ENCODE data around the gene PRG2. TPM values are rescaled to one million over a fixed set of nuclear protein-coding genes. Genes with fewer than 3 reads are reported as not detected.

PRG2 gene, protein sequence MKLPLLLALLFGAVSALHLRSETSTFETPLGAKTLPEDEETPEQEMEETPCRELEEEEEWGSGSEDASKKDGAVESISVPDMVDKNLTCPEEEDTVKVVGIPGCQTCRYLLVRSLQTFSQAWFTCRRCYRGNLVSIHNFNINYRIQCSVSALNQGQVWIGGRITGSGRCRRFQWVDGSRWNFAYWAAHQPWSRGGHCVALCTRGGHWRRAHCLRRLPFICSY
- total RNA-seq, result 5.4 TPM

- no peak for DNase-seq (ENCODE audit: low read depth in 2 of 3, low spot score in 2 of 3)
Measured at GRCh38 chr11:57390535-57390934, at the start of gene PRG2. PRG2 (minus strand) TSS chr11:57390650; CDS start chr11:57389944, 706 bp downstream.

DNA sequence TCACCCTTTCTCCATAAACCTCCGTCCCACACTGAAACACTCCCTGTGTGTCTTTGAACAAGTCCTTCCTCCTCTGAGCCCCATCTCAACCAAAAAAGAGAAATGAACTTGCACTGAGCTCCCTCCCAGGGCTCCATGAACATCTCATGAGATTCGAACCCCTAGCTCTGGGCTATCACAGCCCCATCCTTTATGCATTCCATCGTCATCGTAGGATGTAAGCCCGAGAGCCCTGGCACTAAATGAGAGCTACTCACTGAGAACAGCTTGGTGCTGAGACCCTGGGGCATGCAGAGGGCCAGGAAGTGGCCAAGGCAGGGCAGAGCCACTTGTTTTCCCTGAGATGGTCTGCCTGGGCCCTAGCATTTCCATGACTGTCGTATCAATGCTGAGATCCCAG lies 49.3 kb upstream of the PRG2 start:
- no peak for DNase-seq (ENCODE audit: low read depth in 2 of 3, low spot score in 2 of 3)

DNA sequence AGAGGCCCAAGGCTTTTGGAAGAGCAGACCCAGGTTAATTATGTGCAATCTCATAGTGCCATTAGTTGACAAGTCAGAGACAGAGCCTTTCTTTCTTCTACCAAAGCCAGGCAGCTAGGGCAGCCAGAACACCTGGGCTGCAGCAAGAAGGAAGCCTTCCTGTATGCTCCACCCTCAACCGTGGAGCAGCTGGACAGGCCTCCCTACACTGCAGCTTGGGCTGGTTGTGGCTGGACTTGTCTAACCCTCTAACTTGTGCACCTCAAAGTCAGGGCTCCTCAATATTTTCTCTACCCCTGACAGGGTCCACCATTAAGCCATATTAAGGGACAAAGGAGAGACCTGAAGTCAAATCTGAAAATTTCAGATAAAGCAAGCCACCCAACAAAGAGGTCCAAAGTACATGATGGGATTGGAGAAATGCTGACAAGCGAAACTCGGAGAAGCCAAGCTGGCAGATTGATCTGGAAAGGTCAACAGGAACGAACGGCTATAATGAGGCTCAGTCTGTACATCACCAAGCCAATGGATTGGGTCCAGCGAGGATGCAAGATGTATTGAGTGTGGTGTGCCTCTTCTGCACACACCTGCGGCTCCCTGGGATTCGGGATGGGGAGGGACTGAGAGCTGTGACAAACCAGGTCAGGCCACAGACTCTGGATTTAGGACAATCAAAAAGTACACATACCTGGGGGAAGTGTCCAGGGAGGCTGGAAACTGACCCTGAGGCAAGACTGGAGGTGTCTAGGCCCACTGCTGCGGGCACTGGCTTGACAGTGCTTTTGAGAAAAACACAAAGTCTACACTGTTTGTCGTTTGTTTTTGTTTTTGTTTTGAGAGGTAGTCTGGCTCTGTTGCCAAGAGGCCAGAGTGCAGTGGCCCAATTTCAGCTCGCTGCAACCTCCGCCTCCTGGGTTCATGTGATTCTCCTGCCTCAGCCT lies 48.2 kb upstream of the PRG2 start:
- DNase-seq (ENCODE audit: low read depth in 2 of 3, low spot score in 2 of 3), result no peak

DNA sequence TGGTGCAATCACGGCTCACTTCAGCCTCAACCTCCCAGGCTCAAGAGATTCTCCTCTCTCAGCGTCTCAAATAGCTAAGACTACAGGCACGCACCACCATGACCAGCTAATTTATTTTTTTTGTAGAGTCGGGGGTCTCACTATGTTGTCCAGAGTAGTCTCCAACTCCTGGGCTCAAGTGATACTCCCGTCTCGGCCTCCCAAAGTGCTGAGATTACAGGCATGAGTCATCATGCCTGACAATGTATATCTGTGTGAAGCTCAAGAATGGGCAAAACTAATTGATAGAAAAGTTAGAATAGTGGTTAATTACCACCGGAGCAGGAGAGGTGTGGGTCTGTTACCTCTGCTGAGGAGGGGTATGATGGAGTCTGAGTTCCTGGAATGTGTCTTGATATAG lies 45.6 kb upstream of the PRG2 start:
- no peak for DNase-seq (ENCODE audit: low read depth in 2 of 3, low spot score in 2 of 3)

GRCh38 chr11:57434640-57435546 lies 44.4 kb upstream of the PRG2 start:
- DNase-seq (ENCODE audit: low read depth in 2 of 3, low spot score in 2 of 3), result no peak

DNA sequence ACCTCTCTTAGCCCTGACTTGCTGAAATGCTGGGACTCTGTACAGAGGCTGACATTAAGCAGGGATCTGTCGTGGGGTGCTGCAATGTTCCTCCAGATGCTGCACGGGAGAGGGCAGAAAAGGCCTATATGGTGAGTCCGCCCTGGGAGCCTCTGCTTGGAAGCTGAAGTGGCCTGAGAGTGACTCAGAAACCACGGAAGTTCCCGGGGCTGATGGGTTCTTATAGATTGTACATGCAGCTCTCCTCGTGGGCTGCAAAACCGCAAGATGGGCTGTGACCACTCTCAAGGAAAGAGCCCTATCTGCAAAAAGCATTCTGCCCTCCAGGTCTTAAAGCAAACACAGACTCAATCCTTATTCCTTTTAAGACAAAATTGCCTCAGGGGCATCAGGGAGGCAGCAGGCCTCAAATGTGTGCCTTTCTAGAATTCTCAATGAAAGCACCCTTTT lies 42.3 kb upstream of the PRG2 start:
- DNase-seq (ENCODE audit: low read depth in 2 of 3, low spot score in 2 of 3), result peak in 2 of 3 donors; percentile 90 to 96

DNA sequence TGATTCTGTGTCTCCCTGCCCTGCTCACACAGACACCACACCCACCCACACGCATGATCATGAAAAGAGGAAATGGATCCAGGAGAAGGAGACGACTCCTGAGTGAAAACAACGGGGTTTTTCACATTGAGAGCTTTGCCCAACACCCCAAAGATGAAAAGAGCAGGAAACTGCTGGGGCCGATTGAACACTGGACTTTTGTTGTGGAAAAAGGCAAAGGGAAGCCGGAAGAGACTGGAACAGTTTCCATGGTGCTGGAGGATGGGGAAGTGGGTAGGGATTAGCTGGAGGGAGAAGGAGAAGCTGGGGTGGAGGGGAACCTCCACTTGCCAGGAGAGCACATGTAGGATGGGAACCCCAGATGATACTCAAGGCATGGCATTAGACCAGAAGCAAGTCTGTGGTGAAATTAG lies 41.7 kb upstream of the PRG2 start:
- no peak for DNase-seq (ENCODE audit: low read depth in 2 of 3, low spot score in 2 of 3)

GRCh38 chr11:57430952-57431351 lies 40.5 kb upstream of the PRG2 start:
- no peak for DNase-seq (ENCODE audit: low read depth in 2 of 3, low spot score in 2 of 3)

DNA sequence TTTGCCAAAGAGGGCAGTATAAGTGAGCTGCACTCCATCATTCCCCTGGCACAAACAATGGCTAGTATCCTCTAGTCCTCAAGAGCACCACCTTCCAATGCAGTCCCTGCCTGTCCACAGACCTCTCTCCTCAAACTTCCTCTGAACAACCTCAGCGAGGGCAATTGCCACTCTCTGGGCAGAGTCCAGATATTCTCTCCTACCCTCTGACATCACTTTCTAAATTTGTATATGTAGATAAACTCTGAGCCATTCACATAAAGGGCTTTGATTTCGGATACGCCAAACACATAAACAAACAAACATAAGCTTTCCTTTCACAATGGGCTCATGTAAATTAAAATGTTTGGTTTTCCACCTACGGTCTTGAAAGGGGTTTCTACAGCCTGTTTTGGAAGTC lies 39.5 kb upstream of the PRG2 start:
- no peak for DNase-seq (ENCODE audit: low read depth in 2 of 3, low spot score in 2 of 3)

DNA sequence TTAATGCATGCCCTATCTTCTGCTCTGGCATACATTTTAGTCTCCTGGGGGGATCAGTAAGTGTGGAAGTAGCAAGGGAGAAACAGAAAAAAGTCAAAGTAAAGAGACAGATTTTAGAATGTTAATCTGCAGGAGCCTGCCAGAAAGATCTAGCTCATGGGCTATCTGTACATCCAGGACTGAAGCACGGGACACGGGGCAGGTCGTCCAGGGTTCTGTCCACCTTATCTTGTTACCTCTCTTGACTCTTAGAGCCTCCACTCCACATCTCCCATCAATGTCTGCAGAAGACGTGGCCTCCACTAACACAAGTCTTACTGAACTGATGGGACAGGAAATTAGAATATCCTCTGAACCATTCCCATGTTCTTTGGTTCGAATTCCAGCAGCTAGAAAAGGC lies 38.2 kb upstream of the PRG2 start:
- DNase-seq (ENCODE audit: low read depth in 2 of 3, low spot score in 2 of 3), result no peak

DNA sequence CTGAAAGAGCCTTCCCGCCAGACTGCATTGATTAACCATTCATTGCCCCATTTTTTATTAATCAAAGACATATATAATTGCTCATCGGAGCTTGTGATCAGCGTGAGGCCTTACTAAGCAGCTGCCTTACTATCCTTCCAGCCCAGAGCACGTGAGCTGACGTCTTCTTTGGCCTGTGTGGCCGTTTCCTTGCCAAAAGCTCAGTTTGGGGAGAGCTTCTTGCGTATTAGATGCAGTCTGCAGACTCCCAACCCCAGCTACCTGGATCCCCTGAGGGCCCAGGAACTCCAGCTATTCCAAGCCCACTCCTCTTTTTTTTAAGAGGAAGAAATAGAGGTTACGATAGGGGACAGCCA lies 37.3 kb upstream of the PRG2 start:
- DNase-seq (ENCODE audit: low read depth in 2 of 3, low spot score in 2 of 3), result no peak

DNA sequence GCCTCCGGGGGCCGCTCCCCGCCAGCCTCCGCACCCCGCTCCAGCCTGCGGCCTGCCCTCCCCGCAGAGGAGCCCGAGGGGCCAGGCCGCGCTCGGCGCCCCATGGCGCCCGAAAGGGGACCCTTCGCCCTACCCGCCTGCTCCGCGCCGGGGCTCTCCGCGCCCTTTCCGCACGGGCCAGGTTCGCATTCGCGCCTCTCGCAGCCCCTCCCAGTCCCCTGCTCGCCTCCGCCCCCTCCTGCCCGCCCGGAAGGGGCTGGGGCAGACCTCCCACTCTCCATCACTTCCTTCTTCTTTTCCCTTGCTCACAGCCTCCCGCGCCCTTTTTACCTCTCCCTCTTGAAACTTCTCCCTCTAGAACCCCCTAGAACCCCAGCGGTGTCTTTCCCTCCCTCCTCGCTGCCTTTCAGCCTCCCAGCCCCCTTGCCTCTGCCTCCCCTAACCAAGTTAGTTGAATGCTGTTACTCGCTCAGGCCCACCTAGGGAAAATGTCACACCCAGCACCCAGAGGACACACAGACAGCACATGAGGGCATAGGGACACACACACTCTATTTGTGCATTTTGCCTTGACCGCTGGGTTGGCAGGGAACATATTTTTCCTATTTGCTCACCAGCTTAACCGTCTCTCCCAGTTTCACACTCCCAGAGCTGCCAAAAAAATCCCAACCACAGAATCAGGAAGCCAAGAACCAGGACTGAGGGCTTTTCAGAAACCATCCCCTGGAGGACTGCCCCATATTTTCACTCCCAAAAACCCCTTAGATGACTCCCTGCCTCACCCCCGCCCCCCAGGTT lies 36.7 kb upstream of the PRG2 start, which contains the start of gene SLC43A3:
TSS of gene SLC43A3 (minus strand) at position 193 of the 798 bp plus-strand sequence. CDS start 949 bp downstream, outside the sequence.
- peak; percentile 16 to 84 (median 82) for DNase-seq (ENCODE audit: low read depth in 2 of 3, low spot score in 2 of 3)

- no peak for DNase-seq (ENCODE audit: low read depth in 2 of 3, low spot score in 2 of 3)
Measured at GRCh38 chr11:57426439-57426928, 36.0 kb upstream of the PRG2 start.

GRCh38 chr11:57425565-57426438 lies 35.4 kb upstream of the PRG2 start:
- no peak for DNase-seq (ENCODE audit: low read depth in 2 of 3, low spot score in 2 of 3)

DNA sequence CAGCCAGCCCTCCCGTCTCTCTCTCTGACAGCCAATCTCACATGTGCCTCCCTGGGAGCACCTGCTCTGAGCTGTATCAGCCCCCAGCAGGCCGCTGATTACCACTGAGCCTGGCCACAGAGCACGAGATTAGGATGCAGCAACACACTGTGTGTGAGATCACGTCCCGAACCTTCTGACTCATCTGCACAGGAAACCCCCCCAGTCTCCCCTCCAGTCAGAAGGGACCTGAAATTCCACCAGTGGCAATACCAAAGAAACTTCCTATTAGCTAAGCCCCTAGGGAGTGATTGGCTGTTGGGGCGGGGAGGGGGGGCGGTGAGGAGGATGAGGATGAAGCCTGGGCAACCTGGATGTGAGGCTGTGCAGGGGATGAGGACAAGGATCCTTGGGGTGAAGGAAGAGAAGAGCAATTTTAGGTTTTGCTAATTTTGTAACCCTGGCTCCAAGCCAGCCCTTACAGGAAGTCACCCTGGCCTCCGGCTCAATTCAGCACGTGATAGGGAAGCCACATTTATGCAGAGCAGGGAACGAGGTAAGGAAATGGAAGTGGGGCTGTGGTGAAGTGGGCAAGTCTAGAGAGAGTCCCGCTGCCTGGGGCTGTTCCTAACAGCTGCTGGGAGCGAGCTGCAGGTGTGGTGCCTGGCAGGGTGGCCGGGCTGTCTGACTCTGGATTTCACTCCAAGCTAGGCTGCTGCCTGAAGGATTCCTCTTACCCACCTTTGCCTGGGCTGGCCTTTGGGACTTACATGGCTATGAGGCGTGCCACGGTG lies 34.5 kb upstream of the PRG2 start:
- DNase-seq (ENCODE audit: low read depth in 2 of 3, low spot score in 2 of 3), result peak; percentile 47 to 99 (median 99)

DNA sequence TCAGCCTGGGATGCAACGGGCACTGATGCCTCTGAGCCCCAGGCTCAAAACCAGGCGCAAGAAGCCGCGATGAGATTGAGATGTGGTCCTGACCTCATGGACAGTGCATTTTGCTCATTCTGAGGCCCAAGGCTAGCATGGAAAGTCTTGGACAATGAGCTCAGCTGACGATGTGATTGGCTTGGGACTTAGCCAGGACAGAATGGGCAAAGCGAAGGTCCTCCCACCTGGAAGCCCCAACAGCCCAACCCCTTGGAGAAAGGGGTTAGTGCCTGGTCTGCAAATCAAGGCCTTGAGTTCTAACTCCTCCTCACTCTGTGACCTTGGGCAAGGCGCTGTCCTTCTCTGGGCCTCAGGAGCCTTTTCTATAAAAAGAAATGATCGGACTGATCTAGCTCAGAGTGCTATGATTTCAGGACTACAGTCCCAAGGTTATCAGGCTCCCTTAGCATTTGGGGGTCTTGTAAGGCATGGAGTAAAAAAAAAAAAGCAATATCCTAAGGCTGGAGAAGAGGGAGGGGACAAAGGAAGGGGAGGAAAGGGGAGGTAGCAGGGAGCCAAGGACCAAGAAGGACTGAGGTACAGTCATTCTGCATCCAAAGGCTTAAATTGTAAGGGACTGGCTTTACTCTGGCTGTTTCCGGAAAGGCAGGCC lies 33.8 kb upstream of the PRG2 start:
- no peak for DNase-seq (ENCODE audit: low read depth in 2 of 3, low spot score in 2 of 3)

- no peak for DNase-seq (ENCODE audit: low read depth in 2 of 3, low spot score in 2 of 3)
Measured at GRCh38 chr11:57422669-57423068, 32.2 kb upstream of the PRG2 start.

GRCh38 chr11:57421805-57422204 lies 31.4 kb upstream of the PRG2 start:
- DNase-seq (ENCODE audit: low read depth in 2 of 3, low spot score in 2 of 3), result no peak
